Loucy (cell line): ENCODE measurements around the gene TNP1.

Source experiments
- H2AFZ ChIP-seq: fragments of 200-600 bp; sonication (generic); 2 replicates; pipeline ENCODE4 v1.6.0; 2016; ENCODE audit warnings: antibody characterized with exemption, mild to moderate bottlenecking, low read length, moderate library complexity
- H3F3A ChIP-seq: fragments of 200-600 bp; 2 replicates; pipeline ENCODE4 v1.6.0; 2016; ENCODE audit warnings: antibody characterized with exemption, low read depth, mild to moderate bottlenecking
- H3K27me3 ChIP-seq: fragments of 200-600 bp; sonication (generic); 2 replicates; pipeline ENCODE4 v1.6.1; 2014; ENCODE audit warnings: low read length, mild to moderate bottlenecking; ENCODE audit not compliant: insufficient read depth, poor library complexity, severe bottlenecking
- H3K36me3 ChIP-seq: fragments of 200-600 bp; sonication (generic); 2 replicates; pipeline ENCODE4 v1.6.1; 2016; ENCODE audit warnings: low read length; ENCODE audit not compliant: insufficient read depth
- H3K4me1 ChIP-seq: fragments of 200-600 bp; sonication (generic); 2 replicates; pipeline ENCODE4 v1.5.1; 2014; ENCODE audit warnings: low read length, mild to moderate bottlenecking; ENCODE audit not compliant: insufficient read depth, poor library complexity, severe bottlenecking
- H3K4me2 ChIP-seq: fragments of 200-600 bp; sonication (generic); 2 replicates; pipeline ENCODE4 v1.6.0; 2014; ENCODE audit warnings: antibody characterized with exemption, low read length, low read depth, mild to moderate bottlenecking; ENCODE audit not compliant: poor library complexity, severe bottlenecking
- H3K4me3 ChIP-seq: fragments of 200-600 bp; sonication (generic); 2 replicates; pipeline ENCODE4 v1.5.1; 2014; ENCODE audit warnings: low read length, mild to moderate bottlenecking, mixed read lengths; ENCODE audit not compliant: poor library complexity, severe bottlenecking
- H3K79me2 ChIP-seq: fragments of 200-600 bp; sonication (generic); 2 replicates; pipeline ENCODE4 v1.6.1; 2014; ENCODE audit warnings: low read length; ENCODE audit not compliant: insufficient read depth
- H3K9ac ChIP-seq: fragments of 200-600 bp; sonication (generic); 2 replicates; pipeline ENCODE4 v1.6.0; 2014; ENCODE audit warnings: mild to moderate bottlenecking, low read depth, low read length, moderate library complexity; ENCODE audit not compliant: poor library complexity, severe bottlenecking
- H3K9me2 ChIP-seq: fragments of 200-600 bp; sonication (generic); replicated peaks from 2 replicates; pipeline ENCODE4 v1.6.1; 2016; ENCODE audit warnings: low read depth, low read length, mixed read lengths
- H3K9me3 ChIP-seq: fragments of 200-600 bp; sonication (generic); 2 replicates; pipeline ENCODE4 v1.6.1; 2014; ENCODE audit warnings: mild to moderate bottlenecking, antibody characterized with exemption, low read length, low read depth; ENCODE audit not compliant: insufficient read depth
- H4K20me1 ChIP-seq: fragments of 200-600 bp; sonication (generic); 2 replicates; pipeline ENCODE4 v1.6.0; 2014; ENCODE audit warnings: antibody characterized with exemption, low read length, mild to moderate bottlenecking; ENCODE audit not compliant: insufficient read depth, poor library complexity, severe bottlenecking
- EZH2phosphoT487 ChIP-seq: fragments of 200-600 bp; IDR thresholded peaks from 2 replicates; pipeline ENCODE4 v1.6.1; 2018; ENCODE audit warnings: antibody characterized with exemption, mild to moderate bottlenecking, moderate library complexity, borderline replicate concordance
- TF ChIP-seq, protein P1 (sequence below): fragments of 200-600 bp; sonication (generic); conservative IDR thresholded peaks from 2 replicates; pipeline ENCODE4 v1.5.1; 2014; ENCODE audit warnings: mild to moderate bottlenecking, antibody characterized with exemption, low read length

Gene TNP1

DNA sequence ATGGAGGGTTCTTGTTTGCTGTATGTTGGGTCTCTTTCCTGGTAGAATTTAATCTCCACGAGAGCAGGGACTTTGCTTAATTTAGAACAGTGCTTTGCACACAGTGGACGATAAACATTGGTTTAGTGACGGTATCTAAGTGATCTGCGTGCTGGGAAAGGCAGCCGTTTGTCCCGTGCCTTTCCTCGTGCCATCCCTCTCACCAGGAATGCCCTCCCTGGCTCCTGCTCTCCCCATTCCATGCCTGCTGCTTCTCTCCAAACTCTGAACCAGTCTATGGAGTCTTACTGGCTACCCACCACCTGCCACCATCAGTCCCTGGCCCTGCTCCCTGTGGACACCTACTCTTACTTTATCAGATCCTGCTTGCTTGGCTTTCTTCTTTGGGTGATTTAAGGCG lies 27.3 kb upstream of the TNP1 start:
- Histone ChIP-seq H3K36me3 (no peaks in the 10 kb centered on the region), H4K20me1 (no peaks in the 10 kb centered on the region), H3K4me3 (no peak overlapping the region), H3K9me3 (no peaks in the 10 kb centered on the region), H3K27me3 (no peaks in the 10 kb centered on the region), H3K79me2 (no peaks in the 10 kb centered on the region), H3F3A (no peaks in the 10 kb centered on the region), H3K4me1 (no peaks in the 10 kb centered on the region), H3K4me2 (no peak overlapping the region), H3K9ac (no peak overlapping the region), H2AFZ (no peak overlapping the region), H3K9me2 (no peaks in the 10 kb centered on the region)
- no peak for TF ChIP-seq EZH2phosphoT487
- TF ChIP-seq, protein P1, sequence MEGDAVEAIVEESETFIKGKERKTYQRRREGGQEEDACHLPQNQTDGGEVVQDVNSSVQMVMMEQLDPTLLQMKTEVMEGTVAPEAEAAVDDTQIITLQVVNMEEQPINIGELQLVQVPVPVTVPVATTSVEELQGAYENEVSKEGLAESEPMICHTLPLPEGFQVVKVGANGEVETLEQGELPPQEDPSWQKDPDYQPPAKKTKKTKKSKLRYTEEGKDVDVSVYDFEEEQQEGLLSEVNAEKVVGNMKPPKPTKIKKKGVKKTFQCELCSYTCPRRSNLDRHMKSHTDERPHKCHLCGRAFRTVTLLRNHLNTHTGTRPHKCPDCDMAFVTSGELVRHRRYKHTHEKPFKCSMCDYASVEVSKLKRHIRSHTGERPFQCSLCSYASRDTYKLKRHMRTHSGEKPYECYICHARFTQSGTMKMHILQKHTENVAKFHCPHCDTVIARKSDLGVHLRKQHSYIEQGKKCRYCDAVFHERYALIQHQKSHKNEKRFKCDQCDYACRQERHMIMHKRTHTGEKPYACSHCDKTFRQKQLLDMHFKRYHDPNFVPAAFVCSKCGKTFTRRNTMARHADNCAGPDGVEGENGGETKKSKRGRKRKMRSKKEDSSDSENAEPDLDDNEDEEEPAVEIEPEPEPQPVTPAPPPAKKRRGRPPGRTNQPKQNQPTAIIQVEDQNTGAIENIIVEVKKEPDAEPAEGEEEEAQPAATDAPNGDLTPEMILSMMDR: no peak

DNA sequence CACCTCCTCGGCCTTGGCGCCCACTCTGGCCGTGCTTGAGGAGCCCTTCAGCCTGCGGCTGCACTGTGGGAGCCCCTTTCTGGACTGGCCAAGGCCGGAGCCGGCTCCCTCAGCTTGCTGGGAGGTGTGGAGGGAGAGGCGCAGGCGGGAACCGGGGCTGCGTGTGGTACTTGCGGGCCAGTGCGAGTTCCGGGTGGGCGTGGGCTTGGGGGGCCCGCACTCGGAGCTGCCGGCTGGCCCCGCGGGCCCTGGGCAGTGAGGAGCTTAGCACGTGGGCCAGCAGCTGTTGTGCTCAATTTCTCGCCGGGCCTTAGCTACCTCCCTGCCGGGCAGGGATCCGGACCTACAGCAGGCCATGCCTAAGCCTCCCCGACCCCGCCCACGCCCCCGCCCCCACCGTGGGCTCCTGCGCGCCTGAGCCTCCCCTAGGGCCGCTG lies 25.3 kb upstream of the TNP1 start:
- no peak overlapping the region for H3K4me3 ChIP-seq

DNA sequence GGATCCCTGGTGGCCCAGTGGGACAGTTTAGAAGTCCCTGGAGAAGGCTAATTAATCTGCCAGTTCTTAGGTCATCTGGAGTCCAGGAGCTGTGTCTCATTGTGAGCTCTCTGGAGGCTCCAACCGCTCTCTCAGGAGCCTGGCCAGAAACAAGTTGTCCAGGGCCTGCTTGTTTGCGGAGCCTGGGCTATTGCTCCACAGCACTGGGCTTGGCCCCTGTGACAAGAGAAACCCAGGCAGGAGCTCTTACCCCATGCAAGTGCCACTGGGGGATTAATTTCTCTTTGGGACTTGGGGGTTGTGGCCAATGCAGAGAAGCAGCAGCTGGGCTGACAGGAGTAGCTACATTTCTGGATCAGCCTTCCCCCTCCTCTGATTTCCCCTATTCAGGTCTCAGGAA lies 24.5 kb upstream of the TNP1 start:
- H3K36me3 ChIP-seq: no peaks in the 10 kb centered on the region
- H3F3A ChIP-seq: no peaks in the 10 kb centered on the region
- no peaks in the 10 kb centered on the region for H3K4me1 ChIP-seq
- H2AFZ ChIP-seq: no peak overlapping the region
- no peak overlapping the region for H3K4me3 ChIP-seq
- no peaks in the 10 kb centered on the region for H3K9me3 ChIP-seq
- TF ChIP-seq EZH2phosphoT487: no peak
- TF ChIP-seq, protein P1: no peak
- H4K20me1 ChIP-seq: no peaks in the 10 kb centered on the region
- H3K9ac ChIP-seq: no peak overlapping the region
- no peak overlapping the region for H3K4me2 ChIP-seq
- no peaks in the 10 kb centered on the region for H3K9me2 ChIP-seq
- H3K79me2 ChIP-seq: no peaks in the 10 kb centered on the region
- H3K27me3 ChIP-seq: no peaks in the 10 kb centered on the region

More for the DNA sequence above, 25.3 kb upstream of the TNP1 start:
- Histone ChIP-seq H3K4me1 (no peaks in the 10 kb centered on the region), H3K9me2 (no peaks in the 10 kb centered on the region), H3K79me2 (no peaks in the 10 kb centered on the region), H3K4me2 (no peak overlapping the region), H4K20me1 (no peaks in the 10 kb centered on the region), H3K27me3 (no peaks in the 10 kb centered on the region), H3K36me3 (no peaks in the 10 kb centered on the region), H3K9ac (no peak overlapping the region), H3F3A (no peaks in the 10 kb centered on the region), H2AFZ (no peak overlapping the region), H3K9me3 (no peaks in the 10 kb centered on the region)
- TF ChIP-seq, protein P1: no peak
- no peak for TF ChIP-seq EZH2phosphoT487
